ENCODE measurements around the gene BDH1.

GRCh38 chr3:197504229-197504628 lies 51.5 kb downstream of the BDH1 start:
- TF ChIP-seq CTCF (optimal IDR thresholded peaks at IDR 0.05 in 1 of 3, IDR thresholded peaks at IDR 0.05 in 1 of 3, conservative IDR thresholded peaks at IDR 0.05 in 1 of 3; ENCODE audit: extremely low read depth in 1 of 3, insufficient read depth in 2 of 3, low read length in 3 of 3), result no peak
- TF ChIP-seq EZH2 (IDR thresholded peaks at IDR 0.05; ENCODE audit: low read length), result no peak
